ENCODE results near the gene ISG20. TPM values are rescaled to one million over a fixed set of nuclear protein-coding genes. Genes with fewer than 3 reads are reported as not detected.
A peak's percentile ranks its signal among the peaks of the same experiment; 100 is the strongest.

Gene ISG20
- total RNA-seq, 1 experiment from 2014 or later: 14.9 TPM

DNA sequence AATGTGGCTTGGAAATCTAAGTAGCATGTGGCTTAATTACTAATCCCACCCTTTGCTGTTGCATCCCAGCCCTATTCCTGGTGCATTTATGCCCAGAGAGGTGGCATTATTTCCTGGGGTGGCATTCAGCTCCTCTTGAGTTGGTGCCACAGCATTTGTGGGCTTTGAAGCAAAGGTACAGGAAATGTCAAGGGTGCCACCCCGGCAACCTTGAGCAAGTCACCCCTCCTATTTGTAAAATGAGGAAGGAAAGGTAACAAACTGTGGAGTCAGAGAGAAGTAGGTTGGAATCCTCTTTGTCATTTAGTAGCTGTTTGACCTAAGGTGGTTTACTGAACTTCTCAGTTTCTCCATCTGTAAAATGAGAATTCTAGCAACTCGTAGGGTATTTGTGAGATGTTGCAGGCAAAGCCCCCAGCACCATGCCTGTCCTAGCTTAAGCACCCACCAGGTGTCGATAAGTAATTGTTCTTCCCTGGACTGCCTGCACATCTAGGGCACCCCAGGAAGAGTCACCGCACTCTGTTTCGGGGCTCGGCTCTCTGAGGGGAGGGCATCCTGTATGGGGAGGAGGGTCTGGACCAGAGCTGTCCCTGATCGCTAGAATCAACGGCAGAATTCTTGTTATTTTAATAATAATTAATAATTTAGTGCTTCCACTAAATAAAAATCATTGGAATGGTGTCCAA is 17.1 kb downstream of the ISG20 start:
- BruUV-seq (replicated peaks): no TSS peak
- no peaks in the 10 kb centered on the region for H3K9me3 ChIP-seq (ENCODE audit: control insufficient read depth, insufficient read depth, low read depth, low read length)
- H3K4me1 ChIP-seq (ENCODE audit: control insufficient read depth, insufficient read depth, low read length): no peaks in the 10 kb centered on the region
- TF ChIP-seq, protein P1, sequence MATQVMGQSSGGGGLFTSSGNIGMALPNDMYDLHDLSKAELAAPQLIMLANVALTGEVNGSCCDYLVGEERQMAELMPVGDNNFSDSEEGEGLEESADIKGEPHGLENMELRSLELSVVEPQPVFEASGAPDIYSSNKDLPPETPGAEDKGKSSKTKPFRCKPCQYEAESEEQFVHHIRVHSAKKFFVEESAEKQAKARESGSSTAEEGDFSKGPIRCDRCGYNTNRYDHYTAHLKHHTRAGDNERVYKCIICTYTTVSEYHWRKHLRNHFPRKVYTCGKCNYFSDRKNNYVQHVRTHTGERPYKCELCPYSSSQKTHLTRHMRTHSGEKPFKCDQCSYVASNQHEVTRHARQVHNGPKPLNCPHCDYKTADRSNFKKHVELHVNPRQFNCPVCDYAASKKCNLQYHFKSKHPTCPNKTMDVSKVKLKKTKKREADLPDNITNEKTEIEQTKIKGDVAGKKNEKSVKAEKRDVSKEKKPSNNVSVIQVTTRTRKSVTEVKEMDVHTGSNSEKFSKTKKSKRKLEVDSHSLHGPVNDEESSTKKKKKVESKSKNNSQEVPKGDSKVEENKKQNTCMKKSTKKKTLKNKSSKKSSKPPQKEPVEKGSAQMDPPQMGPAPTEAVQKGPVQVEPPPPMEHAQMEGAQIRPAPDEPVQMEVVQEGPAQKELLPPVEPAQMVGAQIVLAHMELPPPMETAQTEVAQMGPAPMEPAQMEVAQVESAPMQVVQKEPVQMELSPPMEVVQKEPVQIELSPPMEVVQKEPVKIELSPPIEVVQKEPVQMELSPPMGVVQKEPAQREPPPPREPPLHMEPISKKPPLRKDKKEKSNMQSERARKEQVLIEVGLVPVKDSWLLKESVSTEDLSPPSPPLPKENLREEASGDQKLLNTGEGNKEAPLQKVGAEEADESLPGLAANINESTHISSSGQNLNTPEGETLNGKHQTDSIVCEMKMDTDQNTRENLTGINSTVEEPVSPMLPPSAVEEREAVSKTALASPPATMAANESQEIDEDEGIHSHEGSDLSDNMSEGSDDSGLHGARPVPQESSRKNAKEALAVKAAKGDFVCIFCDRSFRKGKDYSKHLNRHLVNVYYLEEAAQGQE (IDR thresholded peaks at IDR 0.05; ENCODE audit: insufficient read depth in 1 of 2, low read depth in 2 of 2, low read length in 1 of 2): no peak
- TF ChIP-seq SIN3A (IDR thresholded peaks at IDR 0.05; ENCODE audit: borderline replicate concordance, insufficient read depth, low read depth, low read length) (no peak), CTCF (IDR thresholded peaks at IDR 0.05) (no peak), POLR2AphosphoS5 (IDR thresholded peaks at IDR 0.05; ENCODE audit: low read depth, low read length) (no peak), TCF7L2 (IDR thresholded peaks at IDR 0.05; ENCODE audit: low read depth, low read length) (no peak)
- ChIA-PET POLR2A (interaction anchor here (0.5 to 0.6 kb wide), 2 partner anchors 12 to 87 kb away, joined by 10 to 12 read pairs; no protein-coding TSS in a partner anchor), CTCF (interaction anchor here (0.6 to 1.5 kb wide), 5 partner anchors 41 to 213 kb away, joined by 3 to 5 read pairs (median 3); no protein-coding TSS in a partner anchor)
- ATAC-seq: no peak
- H3K27ac ChIP-seq (ENCODE audit: low read length): no peak overlapping the region
- H3K36me3 ChIP-seq (ENCODE audit: control insufficient read depth, insufficient read depth, low read length): no peaks in the 10 kb centered on the region
- DNase-seq (ENCODE audit: low read depth, low spot score): no peak
- H3K4me3 ChIP-seq (ENCODE audit: low read depth in 2 of 2, low read length in 2 of 2): no peak overlapping the region
- in situ Hi-C loops (cut with HindIII; ENCODE audit: low pct_unique_long_range_greater_than_20kb, low sequenced_read_pairs): no loop called here
- no peaks in the 10 kb centered on the region for H3K27me3 ChIP-seq (ENCODE audit: control insufficient read depth, insufficient read depth, low read length)
- intact Hi-C loops (cut with micrococcal nuclease; ENCODE audit: unreplicated experiment): loop anchor here (5.0 kb wide), 1 partner anchor 46 kb away; no protein-coding TSS in a partner anchor

DNA sequence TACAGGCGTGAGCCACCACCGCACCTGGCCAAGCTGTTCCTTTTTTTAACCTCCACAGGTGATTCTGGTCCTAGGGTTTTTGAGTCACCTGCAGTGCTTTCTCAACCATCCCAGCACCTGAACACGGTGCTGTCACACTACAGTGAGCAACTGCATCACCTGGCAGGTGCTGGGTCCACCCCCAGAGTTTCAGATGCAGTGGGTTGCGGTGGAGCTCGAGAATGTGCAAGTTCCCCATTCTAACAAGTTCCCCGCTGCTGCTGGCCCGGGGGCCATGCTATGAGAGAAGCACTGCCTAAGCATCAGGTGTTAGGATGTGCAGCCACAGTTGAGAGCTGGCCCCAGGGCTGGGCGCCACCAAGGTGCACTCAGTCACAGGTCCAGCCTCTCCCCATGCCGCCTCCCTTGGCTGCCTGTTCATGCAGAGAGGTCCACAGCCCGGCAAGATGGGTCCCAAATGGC is 18.0 kb downstream of the ISG20 start:
- ChIA-PET CTCF (interaction anchor here (0.6 to 1.5 kb wide), 2 partner anchors 32 to 212 kb away, joined by 5 to 10 read pairs; no protein-coding TSS in a partner anchor), POLR2A (no interaction called here)
- in situ Hi-C loops (cut with HindIII; ENCODE audit: low pct_unique_long_range_greater_than_20kb, low sequenced_read_pairs): no loop called here

More for the DNA sequence above, 18.0 kb downstream of the ISG20 start:
- DNase-seq (ENCODE audit: low read depth, low spot score): no peak
- intact Hi-C loops (cut with micrococcal nuclease; ENCODE audit: unreplicated experiment): loop anchor here (1.0 to 5.0 kb wide), 2 partner anchors 46 to 178 kb away; no protein-coding TSS in a partner anchor
- peak; percentile 50; the same call in 1 of the 2 replicates for ATAC-seq
- H3K9me3 ChIP-seq (ENCODE audit: control insufficient read depth, insufficient read depth, low read depth, low read length): no peaks in the 10 kb centered on the region
- H3K27me3 ChIP-seq (ENCODE audit: control insufficient read depth, insufficient read depth, low read length): peaks cover 3% of the 10 kb centered on the region; the same call in 1 of the 2 replicates
- TF ChIP-seq, protein P1 (IDR thresholded peaks at IDR 0.05; ENCODE audit: insufficient read depth in 1 of 2, low read depth in 2 of 2, low read length in 1 of 2): no peak
- no peak for TF ChIP-seq CTCF (IDR thresholded peaks at IDR 0.05)
- no peak for TF ChIP-seq TCF7L2 (IDR thresholded peaks at IDR 0.05; ENCODE audit: low read depth, low read length)
- TF ChIP-seq SIN3A (IDR thresholded peaks at IDR 0.05; ENCODE audit: borderline replicate concordance, insufficient read depth, low read depth, low read length): no peak
- TF ChIP-seq POLR2AphosphoS5 (IDR thresholded peaks at IDR 0.05; ENCODE audit: low read depth, low read length): no peak
- no peaks in the 10 kb centered on the region for H3K36me3 ChIP-seq (ENCODE audit: control insufficient read depth, insufficient read depth, low read length)
- no TSS peak for BruUV-seq (replicated peaks)
- H3K4me3 ChIP-seq (ENCODE audit: low read depth in 2 of 2, low read length in 2 of 2): no peak overlapping the region
- no peak overlapping the region for H3K27ac ChIP-seq (ENCODE audit: low read length)
- H3K4me1 ChIP-seq (ENCODE audit: control insufficient read depth, insufficient read depth, low read length): no peaks in the 10 kb centered on the region
